ENCODE data around the gene PRR30. TPM values are rescaled to one million over a fixed set of nuclear protein-coding genes. Genes with fewer than 3 reads are reported as not detected.

The PRR30 gene
- total RNA-seq, 1 experiment from 2014 or later = not detected

GRCh38 chr2:27091746-27092695 lies 47.2 kb downstream of the PRR30 start:
- DNase-seq (ENCODE audit: low read depth) = no peak
- in situ Hi-C loops (cut with HindIII; ENCODE audit: low pct_unique_long_range_greater_than_20kb, low sequenced_read_pairs) = loop anchor here (25.0 kb wide), 1 partner anchor 170 kb away; the partner anchor contains the start of gene SLC30A3

DNA sequence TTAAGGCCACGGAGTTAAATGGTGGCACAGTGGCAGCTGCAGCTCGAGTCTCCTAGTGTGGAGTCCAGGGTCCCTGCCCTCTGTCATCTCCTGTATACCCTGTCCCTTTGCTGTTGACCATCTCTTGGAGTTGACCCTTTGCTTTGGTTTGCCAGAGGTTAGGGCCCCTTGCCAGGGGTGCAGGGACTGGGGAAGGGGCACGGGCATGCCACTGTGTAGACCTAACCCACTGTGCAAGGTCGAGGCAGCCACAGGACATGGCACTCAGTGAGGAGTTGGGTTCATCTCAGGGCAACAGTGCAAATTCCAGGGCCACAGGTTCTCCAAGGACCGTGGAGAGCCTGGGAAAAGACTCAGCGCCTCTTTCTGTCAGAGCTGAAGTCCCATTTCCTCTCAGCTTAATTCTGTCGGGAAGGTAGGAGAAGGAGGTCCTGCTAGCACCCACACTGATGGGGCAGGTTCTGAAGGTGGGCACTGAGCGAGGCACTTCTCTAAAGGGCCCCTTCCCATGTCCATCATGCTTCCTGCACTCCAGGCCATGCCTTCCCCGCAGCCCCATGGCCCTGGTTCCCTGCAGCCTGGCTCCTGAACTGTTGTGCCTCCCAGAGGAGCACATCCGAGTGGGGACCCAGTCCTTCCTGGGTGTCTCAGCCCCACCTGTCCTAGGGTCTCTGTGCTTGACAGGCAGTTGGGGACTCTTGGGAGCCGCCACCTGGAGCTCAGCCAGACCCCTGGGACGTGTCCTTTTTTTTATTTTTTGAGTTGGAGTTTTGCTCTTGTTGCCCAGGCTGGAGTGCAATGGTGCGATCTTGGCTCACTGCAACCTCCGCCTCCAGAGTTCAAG lies 49.9 kb downstream of the PRR30 start:
- no peak for DNase-seq (ENCODE audit: low read depth)
- in situ Hi-C loops (cut with HindIII; ENCODE audit: low pct_unique_long_range_greater_than_20kb, low sequenced_read_pairs) = loop anchor here (25.0 kb wide), 1 partner anchor 173 kb away; the partner anchor contains the start of gene SLC30A3

DNA sequence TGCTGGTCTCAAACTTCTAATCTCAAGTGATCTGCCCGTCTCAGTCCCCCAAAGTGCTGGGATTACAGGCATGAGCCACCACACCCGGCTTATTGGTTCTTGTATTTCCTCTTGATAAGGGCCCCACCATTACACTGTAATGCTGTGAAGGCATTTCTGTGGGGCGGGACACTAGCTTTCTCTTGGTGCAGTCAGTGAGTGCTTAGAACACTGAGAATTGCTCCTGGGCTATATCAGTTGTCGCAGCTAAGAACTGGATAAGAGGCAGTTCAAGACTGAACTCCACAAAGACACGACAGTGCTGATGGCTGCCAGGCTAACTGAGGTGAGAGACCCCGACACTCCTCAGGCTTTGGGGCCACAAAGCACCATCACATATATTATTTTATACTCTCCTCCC lies 50.6 kb downstream of the PRR30 start:
- DNase-seq (ENCODE audit: low read depth) = no peak
- in situ Hi-C loops (cut with HindIII; ENCODE audit: low pct_unique_long_range_greater_than_20kb, low sequenced_read_pairs) = loop anchor here (25.0 kb wide), 1 partner anchor 174 kb away; the partner anchor contains the start of gene SLC30A3

DNA sequence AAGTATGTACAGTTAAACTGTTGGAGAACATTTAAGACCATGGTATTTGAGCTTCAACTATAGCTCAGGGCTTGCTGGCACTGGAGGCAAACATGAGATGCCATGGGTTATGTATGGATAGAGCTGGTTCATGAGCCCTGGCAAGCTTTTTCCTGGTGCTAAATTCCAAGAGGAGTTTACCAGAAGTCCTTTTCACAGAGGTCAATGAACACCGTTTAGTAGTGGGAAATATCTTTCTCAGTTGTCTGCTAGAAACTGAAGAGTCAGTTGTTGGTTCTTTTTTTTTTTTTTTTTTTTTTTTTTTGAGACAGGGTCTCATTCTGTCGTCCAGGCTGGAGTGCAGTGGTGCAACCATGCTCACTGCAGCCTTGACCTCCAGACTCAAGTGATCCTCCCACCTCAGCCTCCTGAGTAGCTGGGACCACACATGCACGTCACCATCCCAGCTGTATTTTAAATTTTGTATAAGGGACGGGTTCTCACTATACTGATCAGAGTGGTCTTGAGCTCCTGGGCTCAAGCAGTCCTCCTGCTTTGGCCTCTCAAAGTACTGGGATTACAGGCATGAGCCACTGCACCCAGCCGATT lies 51.3 kb downstream of the PRR30 start:
- in situ Hi-C loops (cut with HindIII; ENCODE audit: low pct_unique_long_range_greater_than_20kb, low sequenced_read_pairs) = loop anchor here (25.0 kb wide), 1 partner anchor 174 kb away; the partner anchor contains the start of gene SLC30A3
- DNase-seq (ENCODE audit: low read depth) = no peak

Other genes starting within 250 kb of the PRR30 start
- gene MAPRE3, start 168.8 kb downstream of the PRR30 start, total RNA-seq (2014; rRNA removed; shearing (Covaris generic); ENCODE audit: low replicate concordance) = 25.9 and 33.5 TPM in 2 replicates
- 104 and 106 TPM in 2 replicates for gene TMEM214, start 106.4 kb downstream of the PRR30 start, total RNA-seq (2014; rRNA removed; shearing (Covaris generic); ENCODE audit: low replicate concordance)
- gene AGBL5, start 87.7 kb downstream of the PRR30 start, total RNA-seq (2014; rRNA removed; shearing (Covaris generic); ENCODE audit: low replicate concordance) = 41.8 and 54.5 TPM in 2 replicates
- gene OST4, start 67.8 kb downstream of the PRR30 start, total RNA-seq (2014; rRNA removed; shearing (Covaris generic); ENCODE audit: low replicate concordance) = 676 and 788 TPM in 2 replicates
- gene EMILIN1, start 60.8 kb downstream of the PRR30 start, total RNA-seq (2014; rRNA removed; shearing (Covaris generic); ENCODE audit: low replicate concordance) = 0.07 and 0.58 TPM in 2 replicates
- gene KHK, start 52.6 kb downstream of the PRR30 start, total RNA-seq (2014; rRNA removed; shearing (Covaris generic); ENCODE audit: low replicate concordance) = 3.2 and 4.8 TPM in 2 replicates
- gene CGREF1, start 20.3 kb downstream of the PRR30 start, total RNA-seq (2014; rRNA removed; shearing (Covaris generic); ENCODE audit: low replicate concordance) = 7.1 and 10.3 TPM in 2 replicates
- 0.78 TPM in 1 of 2 replicates, not detected in the other for gene ABHD1, start 15.6 kb downstream of the PRR30 start, total RNA-seq (2014; rRNA removed; shearing (Covaris generic); ENCODE audit: low replicate concordance)
- gene PREB, start 4.8 kb downstream of the PRR30 start, total RNA-seq (2014; rRNA removed; shearing (Covaris generic); ENCODE audit: low replicate concordance) = 64.5 and 102 TPM in 2 replicates
- not detected in 2 replicates for gene TCF23, start 9.6 kb upstream of the PRR30 start, total RNA-seq (2014; rRNA removed; shearing (Covaris generic); ENCODE audit: low replicate concordance)
- 284 and 308 TPM in 2 replicates for gene ATRAID, start 72.6 kb upstream of the PRR30 start, total RNA-seq (2014; rRNA removed; shearing (Covaris generic); ENCODE audit: low replicate concordance)
- gene SLC5A6, start 72.9 kb upstream of the PRR30 start, total RNA-seq (2014; rRNA removed; shearing (Covaris generic); ENCODE audit: low replicate concordance) = 15.4 and 15.9 TPM in 2 replicates
- 34.9 and 37.0 TPM in 2 replicates for gene CAD, start 78.0 kb upstream of the PRR30 start, total RNA-seq (2014; rRNA removed; shearing (Covaris generic); ENCODE audit: low replicate concordance)
- gene SLC30A3, start 123.6 kb upstream of the PRR30 start, total RNA-seq (2014; rRNA removed; shearing (Covaris generic); ENCODE audit: low replicate concordance) = not detected in 2 replicates
- gene DNAJC5G, start 136.0 kb upstream of the PRR30 start, total RNA-seq (2014; rRNA removed; shearing (Covaris generic); ENCODE audit: low replicate concordance) = not detected in 2 replicates
- gene TRIM54, start 143.0 kb upstream of the PRR30 start, total RNA-seq (2014; rRNA removed; shearing (Covaris generic); ENCODE audit: low replicate concordance) = not detected in 2 replicates
- 2.2 and 5.3 TPM in 2 replicates for gene UCN, start 169.0 kb upstream of the PRR30 start, total RNA-seq (2014; rRNA removed; shearing (Covaris generic); ENCODE audit: low replicate concordance)
- gene MPV17, start 183.7 kb upstream of the PRR30 start, total RNA-seq (2014; rRNA removed; shearing (Covaris generic); ENCODE audit: low replicate concordance) = 76.2 and 94.1 TPM in 2 replicates
- gene GTF3C2, start 217.4 kb upstream of the PRR30 start, total RNA-seq (2014; rRNA removed; shearing (Covaris generic); ENCODE audit: low replicate concordance) = 68.2 and 70.7 TPM in 2 replicates
- 23.5 and 43.0 TPM in 2 replicates for gene EIF2B4, start 230.9 kb upstream of the PRR30 start, total RNA-seq (2014; rRNA removed; shearing (Covaris generic); ENCODE audit: low replicate concordance)
- 307 and 358 TPM in 2 replicates for gene SNX17, start 231.2 kb upstream of the PRR30 start, total RNA-seq (2014; rRNA removed; shearing (Covaris generic); ENCODE audit: low replicate concordance)
- gene ZNF513, start 241.3 kb upstream of the PRR30 start, total RNA-seq (2014; rRNA removed; shearing (Covaris generic); ENCODE audit: low replicate concordance) = 12.3 and 19.0 TPM in 2 replicates

All from Caki2 (cell line).